ENCODE data around the gene HOOK2. TPM values are rescaled to one million over a fixed set of nuclear protein-coding genes. Genes with fewer than 3 reads are reported as not detected.

The HOOK2 gene
- polyA plus RNA-seq, 1 donor from 2014 or later, result 28.4 TPM

GRCh38 chr19:12784871-12785430 lies 9.6 kb upstream of the HOOK2 start:
- H4K20me1 ChIP-seq (ENCODE audit: insufficient read depth), result no peaks in the 10 kb centered on the region
- no peaks in the 10 kb centered on the region for H3K79me2 ChIP-seq (replicated peaks; ENCODE audit: insufficient read depth, low read length)
- H2AFZ ChIP-seq (ENCODE audit: low read depth, low read length), result no peak overlapping the region
- H3K27me3 ChIP-seq (ENCODE audit: insufficient read depth, low read depth, low read length), result no peaks in the 10 kb centered on the region
- no peak overlapping the region for H3K4me3 ChIP-seq (ENCODE audit: low read length)
- no peaks in the 10 kb centered on the region for H3K9me2 ChIP-seq (ENCODE audit: insufficient read depth, low read length)
- H3K9ac ChIP-seq (ENCODE audit: low read length), result no peak overlapping the region
- H3F3A ChIP-seq (ENCODE audit: insufficient read depth, low read length, poor library complexity, severe bottlenecking), result no peaks in the 10 kb centered on the region
- H3K9me3 ChIP-seq (ENCODE audit: low read length), result no peaks in the 10 kb centered on the region
- no peak overlapping the region for H3K4me2 ChIP-seq (ENCODE audit: low read length)
- H3K36me3 ChIP-seq (ENCODE audit: insufficient read depth, low read length), result no peaks in the 10 kb centered on the region
- TF ChIP-seq, protein P1, sequence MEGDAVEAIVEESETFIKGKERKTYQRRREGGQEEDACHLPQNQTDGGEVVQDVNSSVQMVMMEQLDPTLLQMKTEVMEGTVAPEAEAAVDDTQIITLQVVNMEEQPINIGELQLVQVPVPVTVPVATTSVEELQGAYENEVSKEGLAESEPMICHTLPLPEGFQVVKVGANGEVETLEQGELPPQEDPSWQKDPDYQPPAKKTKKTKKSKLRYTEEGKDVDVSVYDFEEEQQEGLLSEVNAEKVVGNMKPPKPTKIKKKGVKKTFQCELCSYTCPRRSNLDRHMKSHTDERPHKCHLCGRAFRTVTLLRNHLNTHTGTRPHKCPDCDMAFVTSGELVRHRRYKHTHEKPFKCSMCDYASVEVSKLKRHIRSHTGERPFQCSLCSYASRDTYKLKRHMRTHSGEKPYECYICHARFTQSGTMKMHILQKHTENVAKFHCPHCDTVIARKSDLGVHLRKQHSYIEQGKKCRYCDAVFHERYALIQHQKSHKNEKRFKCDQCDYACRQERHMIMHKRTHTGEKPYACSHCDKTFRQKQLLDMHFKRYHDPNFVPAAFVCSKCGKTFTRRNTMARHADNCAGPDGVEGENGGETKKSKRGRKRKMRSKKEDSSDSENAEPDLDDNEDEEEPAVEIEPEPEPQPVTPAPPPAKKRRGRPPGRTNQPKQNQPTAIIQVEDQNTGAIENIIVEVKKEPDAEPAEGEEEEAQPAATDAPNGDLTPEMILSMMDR (IDR thresholded peaks at IDR 0.05; ENCODE audit: poor library complexity, severe bottlenecking), result no peak
- TF ChIP-seq RAD21 (conservative IDR thresholded peaks at IDR 0.05), result no peak
- TF ChIP-seq EP300 (conservative IDR thresholded peaks at IDR 0.05; ENCODE audit: poor library complexity, severe bottlenecking), result no peak
- TF ChIP-seq SMC3 (conservative IDR thresholded peaks at IDR 0.05; ENCODE audit: poor library complexity), result no peak
- TF ChIP-seq TAF1 (IDR thresholded peaks at IDR 0.05; ENCODE audit: low read depth), result no peak
- TF ChIP-seq REST (IDR thresholded peaks at IDR 0.05; ENCODE audit: borderline replicate concordance), result no peak
- TF ChIP-seq EZH2 (IDR thresholded peaks at IDR 0.05; ENCODE audit: borderline replicate concordance, insufficient read depth, low read length, poor library complexity, severe bottlenecking), result no peak
- TF ChIP-seq MXI1 (conservative IDR thresholded peaks at IDR 0.05; ENCODE audit: poor library complexity, severe bottlenecking), result no peak
- no peak for TF ChIP-seq POLR2AphosphoS5 (IDR thresholded peaks at IDR 0.05)
- no peak overlapping the region for H3K27ac ChIP-seq (ENCODE audit: low read length)

GRCh38 chr19:12784394-12784870 lies 9.1 kb upstream of the HOOK2 start:
- no peak overlapping the region for H3K27ac ChIP-seq (ENCODE audit: low read length)
- H3K9me2 ChIP-seq (ENCODE audit: insufficient read depth, low read length), result no peaks in the 10 kb centered on the region
- no peak overlapping the region for H3K4me3 ChIP-seq (ENCODE audit: low read length)
- H2AFZ ChIP-seq (ENCODE audit: low read depth, low read length), result no peak overlapping the region
- TF ChIP-seq REST (IDR thresholded peaks at IDR 0.05; ENCODE audit: borderline replicate concordance) (no peak), EP300 (conservative IDR thresholded peaks at IDR 0.05; ENCODE audit: poor library complexity, severe bottlenecking) (no peak), MXI1 (conservative IDR thresholded peaks at IDR 0.05; ENCODE audit: poor library complexity, severe bottlenecking) (no peak), SMC3 (conservative IDR thresholded peaks at IDR 0.05; ENCODE audit: poor library complexity) (no peak), TAF1 (IDR thresholded peaks at IDR 0.05; ENCODE audit: low read depth) (no peak)
- TF ChIP-seq, protein P1 (IDR thresholded peaks at IDR 0.05; ENCODE audit: poor library complexity, severe bottlenecking), result no peak
- H3K36me3 ChIP-seq (ENCODE audit: insufficient read depth, low read length), result no peaks in the 10 kb centered on the region
- H3K9ac ChIP-seq (ENCODE audit: low read length), result peak overlapping the region; percentile 9
- H3K79me2 ChIP-seq (replicated peaks; ENCODE audit: insufficient read depth, low read length), result no peaks in the 10 kb centered on the region
- H3K9me3 ChIP-seq (ENCODE audit: low read length), result no peaks in the 10 kb centered on the region
- no peak overlapping the region for H3K4me2 ChIP-seq (ENCODE audit: low read length)
- no peaks in the 10 kb centered on the region for H3K27me3 ChIP-seq (ENCODE audit: insufficient read depth, low read depth, low read length)
- H3F3A ChIP-seq (ENCODE audit: insufficient read depth, low read length, poor library complexity, severe bottlenecking), result no peaks in the 10 kb centered on the region
- H4K20me1 ChIP-seq (ENCODE audit: insufficient read depth), result no peaks in the 10 kb centered on the region

All from neural cell (in vitro differentiated cells).